IPS-NIHi11 (cell line): Measurements from ENCODE around the gene SMPDL3A.
"Not testable (repeated sequence)": the region's sequence is repeated elsewhere in the genome, so short reads cannot be mapped to it uniquely, and the experiment has no call there.

Experiments used
- DNase-seq: peaks from one replicate; pipeline ENCODE4 v3.0.0; 2012; ENCODE audit warnings: mixed read lengths, low spot score

Gene SMPDL3A, protein sequence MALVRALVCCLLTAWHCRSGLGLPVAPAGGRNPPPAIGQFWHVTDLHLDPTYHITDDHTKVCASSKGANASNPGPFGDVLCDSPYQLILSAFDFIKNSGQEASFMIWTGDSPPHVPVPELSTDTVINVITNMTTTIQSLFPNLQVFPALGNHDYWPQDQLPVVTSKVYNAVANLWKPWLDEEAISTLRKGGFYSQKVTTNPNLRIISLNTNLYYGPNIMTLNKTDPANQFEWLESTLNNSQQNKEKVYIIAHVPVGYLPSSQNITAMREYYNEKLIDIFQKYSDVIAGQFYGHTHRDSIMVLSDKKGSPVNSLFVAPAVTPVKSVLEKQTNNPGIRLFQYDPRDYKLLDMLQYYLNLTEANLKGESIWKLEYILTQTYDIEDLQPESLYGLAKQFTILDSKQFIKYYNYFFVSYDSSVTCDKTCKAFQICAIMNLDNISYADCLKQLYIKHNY

DNA sequence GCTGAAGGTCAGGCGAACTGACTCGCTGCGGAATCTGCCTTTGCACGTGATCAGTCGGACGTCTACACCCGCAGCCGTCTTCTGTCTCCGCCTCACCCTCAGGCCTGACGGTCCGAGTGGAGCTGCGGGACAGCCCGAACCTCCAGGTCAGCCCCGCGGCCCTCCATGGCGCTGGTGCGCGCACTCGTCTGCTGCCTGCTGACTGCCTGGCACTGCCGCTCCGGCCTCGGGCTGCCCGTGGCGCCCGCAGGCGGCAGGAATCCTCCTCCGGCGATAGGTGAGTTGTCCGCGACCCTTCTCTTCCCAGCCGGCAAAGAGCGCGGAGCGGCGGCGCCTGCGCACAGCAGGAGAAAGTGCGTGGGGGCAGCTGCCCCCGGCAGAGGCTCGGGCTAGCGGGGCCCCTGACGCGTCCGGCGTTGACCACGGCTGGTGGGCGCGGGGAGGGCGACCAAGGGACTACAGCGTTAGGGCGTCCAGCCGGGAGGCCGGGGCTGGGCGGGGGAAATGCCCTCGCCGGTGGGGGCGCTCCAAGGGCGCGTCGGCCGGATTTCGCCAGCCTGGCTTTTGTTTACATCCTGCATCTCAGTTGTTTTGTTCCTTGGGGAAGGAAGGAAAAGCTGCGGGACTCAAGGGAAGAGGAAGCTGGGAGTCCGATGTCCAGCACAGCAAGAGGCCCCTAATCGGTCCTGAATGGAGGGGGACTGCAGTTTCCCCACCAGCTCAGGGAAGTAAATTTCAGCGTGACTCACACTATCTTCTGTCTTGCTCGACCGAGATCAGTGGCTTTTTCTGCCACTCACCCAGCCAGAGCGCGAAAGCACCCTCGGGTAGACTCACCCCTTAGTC lies at the start of gene SMPDL3A:
SMPDL3A (plus strand) TSS at position 77 of the 846 bp plus-strand sequence; CDS start at position 166, 89 bp downstream.
- DNase-seq: peak; percentile 77

DNA sequence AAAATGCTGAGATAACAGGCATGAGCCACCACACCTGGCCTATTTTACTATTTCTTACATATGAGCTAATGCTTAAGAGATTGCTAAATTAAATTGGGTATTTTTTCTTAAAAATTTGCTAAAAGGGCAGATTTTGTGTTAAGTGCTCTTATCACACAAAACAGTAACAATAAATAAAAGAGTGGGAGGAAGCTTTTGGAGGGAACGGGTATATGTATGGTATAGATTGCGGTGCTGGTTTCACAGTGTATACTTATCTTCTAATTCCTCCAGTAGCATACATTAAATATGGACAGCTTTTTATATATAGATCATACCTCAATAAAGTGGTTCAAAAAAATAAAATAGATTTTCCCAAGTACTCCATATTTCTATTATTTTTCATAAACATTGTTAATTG lies 49.0 kb upstream of the SMPDL3A start:
- DNase-seq: no peak

DNA sequence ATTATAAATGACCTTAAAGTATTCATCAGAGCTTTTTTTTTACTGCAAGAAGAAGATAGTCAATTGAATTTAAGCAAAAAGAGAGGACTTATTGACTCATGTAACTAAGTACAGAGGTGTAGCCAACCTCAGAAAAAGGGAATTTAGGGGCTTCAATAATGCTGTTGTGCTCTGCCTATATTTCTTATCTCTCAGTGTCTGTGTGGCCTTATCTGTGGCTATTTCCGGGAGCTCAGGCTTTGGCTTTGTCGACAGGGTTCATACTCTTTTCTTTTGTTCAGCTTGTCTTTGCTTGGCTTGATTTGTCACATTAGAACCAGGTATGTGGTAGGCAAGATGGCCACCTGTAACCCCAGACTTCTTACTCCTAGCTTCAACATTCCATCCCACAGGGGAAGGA lies 48.1 kb upstream of the SMPDL3A start:
- DNase-seq: no peak

DNA sequence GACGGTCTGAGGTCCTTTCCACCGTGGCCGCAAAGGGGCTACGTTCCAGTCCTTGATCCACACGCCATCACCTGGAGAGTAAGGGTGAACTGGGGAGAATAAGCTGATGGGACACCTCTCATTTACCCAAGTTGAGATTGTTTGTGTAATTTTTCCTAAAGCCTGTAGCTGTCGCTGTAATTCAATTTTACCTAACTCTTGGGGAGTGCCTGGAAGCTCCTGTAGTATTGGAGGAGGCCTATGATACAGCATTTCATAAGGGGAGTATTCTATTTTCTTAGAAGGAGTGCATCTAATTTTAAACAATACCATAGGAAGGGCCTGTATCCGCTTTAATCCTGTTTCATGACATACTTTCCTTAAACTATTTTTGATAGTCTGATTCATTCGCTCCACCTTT lies 44.8 kb upstream of the SMPDL3A start:
- not testable (repeated sequence) for DNase-seq

DNA sequence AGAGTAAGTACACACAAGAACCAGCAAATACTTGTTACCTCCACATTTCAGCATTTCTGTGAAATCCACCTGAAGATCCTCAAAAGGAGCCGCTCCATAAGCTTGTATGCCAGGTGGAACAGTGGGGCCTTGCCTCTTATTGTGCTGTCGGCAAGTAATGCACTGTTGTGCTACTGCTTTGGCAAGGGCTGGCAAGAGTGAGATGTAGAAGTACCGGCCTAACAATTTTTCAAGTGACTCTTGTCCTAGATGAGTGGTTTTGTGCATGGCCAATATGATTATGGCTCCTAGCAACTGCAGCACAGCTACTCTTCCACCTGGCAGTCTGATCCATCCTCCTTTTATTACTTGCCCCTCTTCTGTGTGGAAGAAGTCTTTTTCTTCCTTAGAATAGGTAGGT lies 44.2 kb upstream of the SMPDL3A start:
- DNase-seq: not testable (repeated sequence)

DNA sequence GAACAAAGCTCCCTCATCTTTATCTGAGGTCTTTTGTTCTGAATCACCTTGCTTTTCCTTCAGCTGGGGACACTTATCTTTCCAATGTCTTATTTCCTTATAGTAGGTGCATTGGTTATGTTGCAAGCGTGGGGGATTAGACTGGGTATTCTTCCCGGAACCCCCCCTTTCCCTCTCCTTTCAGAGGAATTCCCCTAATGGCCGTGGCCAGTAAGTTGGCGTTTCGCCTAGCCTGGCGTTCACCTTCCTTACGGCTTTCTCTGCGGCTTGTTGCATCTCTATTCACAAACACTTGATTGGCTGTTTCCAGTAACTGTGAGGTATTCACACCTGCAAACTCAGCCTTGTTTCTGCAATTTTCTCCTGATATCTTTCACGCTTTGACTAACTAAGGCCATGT lies 42.4 kb upstream of the SMPDL3A start:
- DNase-seq: no peak

DNA sequence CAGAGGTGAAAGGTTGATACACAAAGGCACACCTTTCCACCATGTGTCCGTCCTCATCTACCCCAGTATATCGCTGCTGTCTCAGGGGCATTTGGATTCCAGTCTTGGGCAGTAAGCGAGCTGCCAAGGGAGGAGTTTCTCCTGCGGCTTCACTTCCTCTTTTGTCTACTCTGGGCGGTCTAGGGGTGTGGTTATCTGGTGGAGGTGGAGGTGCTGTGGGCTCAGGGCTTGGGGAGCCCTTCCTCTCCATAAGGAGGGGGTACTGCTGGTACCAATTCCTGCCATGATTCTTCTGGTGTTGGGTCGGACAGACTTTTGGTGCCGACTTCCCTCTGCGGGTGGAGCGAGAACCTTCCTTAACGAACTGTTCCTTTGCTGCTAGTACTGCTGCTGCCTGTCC lies 41.5 kb upstream of the SMPDL3A start:
- no peak for DNase-seq

DNA sequence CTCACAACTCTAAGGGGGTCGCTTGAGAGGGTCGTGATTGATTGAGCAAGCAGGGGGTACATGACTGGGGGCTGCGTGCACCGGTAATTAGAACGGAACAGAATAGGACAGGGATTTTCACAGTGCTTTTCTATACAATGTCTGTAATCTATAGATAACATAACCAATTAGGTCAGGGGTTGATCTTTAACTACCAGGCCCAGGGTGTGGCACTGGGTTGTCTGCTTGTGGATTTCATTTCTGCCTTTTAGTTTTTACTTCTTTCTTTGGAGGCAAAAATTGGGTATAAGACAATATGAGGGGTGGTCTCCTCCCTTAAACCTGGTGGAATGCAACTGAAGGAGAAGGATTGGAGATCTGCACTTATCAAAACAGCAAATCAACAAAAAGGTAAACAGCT lies 40.1 kb upstream of the SMPDL3A start:
- DNase-seq: not testable (repeated sequence)

DNA sequence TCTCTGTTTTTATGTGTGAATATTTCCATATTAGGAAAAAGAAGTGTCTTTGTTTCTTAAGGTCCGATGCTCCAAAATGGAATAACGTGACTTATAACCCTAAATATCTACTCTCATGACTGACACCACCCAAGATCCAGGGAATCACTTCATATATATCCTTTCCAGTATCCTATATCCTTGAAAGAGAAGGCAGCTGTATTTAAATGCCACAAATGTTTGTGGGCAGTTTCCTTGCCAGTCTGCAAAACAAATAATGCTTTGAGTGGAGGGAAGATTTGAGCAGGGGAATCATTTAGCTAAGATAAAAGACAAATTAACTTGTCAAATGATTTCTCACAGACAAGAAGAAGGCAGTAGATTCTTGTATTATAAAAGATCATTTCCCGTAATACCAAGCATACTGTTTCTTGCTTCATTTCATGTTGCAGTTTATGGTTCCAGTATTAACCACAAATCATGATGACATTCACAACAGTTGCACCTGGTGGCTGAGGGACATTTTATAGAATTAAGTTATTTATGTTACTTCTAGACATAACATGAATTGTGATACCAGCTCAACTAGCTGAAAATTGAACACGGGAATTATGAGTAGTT lies 39.5 kb upstream of the SMPDL3A start:
- no peak for DNase-seq

DNA sequence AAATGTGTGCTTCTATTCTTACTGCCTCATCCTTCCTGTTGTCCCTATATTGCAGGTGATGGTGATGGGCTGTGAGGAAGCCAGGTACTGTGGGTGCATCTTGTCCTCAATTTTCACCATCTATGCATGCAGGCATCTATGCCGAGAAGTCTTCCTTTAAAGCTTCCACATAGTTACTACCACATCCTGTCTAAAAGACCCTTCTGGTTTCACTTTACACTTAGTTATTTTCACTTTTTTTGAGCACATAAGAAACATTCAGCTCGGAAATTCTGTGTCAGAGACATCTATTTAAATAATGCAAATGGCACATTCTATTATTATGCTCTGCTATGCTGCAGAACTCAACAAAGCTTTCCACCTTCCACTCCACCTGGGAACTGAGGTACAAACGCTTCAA lies 37.7 kb upstream of the SMPDL3A start:
- no peak for DNase-seq

DNA sequence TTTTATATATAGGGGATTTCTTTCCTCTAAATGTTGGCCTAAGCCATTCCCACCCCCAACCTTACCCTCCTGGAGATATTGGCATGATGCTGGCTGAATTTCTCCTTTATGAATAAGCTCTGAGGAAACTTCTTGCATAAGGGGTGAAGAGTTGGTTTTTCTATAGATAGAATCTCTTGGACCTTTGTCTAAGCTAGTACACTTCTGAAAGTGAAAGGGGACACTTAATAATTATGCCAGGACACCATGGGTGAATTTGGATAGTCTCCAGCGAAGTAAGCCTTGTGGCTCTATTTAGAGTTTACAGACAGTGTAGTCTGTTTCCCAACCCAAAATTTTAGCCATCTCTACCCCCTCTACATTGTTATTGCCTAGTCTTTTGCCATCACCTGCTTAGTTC lies 36.6 kb upstream of the SMPDL3A start:
- no peak for DNase-seq

DNA sequence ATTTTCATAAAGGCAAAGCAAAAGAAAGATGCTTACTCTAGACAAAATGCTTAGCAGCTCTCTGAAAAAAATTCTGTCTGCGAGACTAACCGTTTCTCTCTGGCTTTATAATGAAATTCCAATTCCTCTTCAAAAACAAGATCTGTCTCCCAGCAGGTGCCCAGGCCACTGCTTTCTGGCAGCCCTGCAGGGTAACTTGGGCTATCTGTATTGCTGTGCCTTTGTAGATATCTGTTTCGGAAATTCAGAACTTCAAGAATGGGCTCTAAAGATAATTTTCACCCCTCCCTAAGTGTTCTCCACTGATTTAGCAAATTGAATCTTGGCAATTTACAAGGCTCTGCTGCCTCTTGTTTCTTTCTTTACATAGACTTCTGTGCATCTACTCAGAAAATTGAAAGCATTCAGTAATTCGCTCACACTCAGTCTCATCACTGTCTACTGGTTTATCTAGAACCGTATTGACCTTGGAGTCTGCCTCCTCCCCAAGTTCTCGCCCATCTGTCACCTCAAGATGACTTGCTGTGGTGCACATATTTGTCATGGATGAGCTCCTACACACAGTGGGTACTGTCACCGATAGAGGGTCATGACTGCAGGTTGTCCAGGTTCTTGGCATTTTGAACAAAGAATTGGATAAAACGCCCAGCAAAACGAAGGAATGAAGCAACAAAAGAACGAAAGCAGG lies 35.9 kb upstream of the SMPDL3A start:
- no peak for DNase-seq

DNA sequence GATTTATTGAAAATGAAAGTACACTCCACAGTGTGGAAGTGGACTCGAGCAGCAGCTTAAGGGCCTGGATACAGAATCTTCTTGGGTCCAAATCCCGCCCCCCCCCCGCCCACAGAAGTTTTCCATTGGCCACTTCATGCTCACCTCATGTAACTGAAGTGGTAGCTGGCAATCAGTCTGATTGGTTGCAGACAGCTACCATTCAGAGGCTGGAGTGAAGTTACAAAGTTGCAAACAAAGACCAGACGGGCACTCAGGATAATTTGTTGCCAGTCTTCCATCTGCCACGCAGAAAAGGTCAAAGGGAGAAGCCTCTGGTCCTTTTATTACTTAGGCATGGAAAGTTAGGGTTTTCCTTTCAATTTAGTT lies 35.4 kb upstream of the SMPDL3A start:
- DNase-seq: no peak

DNA sequence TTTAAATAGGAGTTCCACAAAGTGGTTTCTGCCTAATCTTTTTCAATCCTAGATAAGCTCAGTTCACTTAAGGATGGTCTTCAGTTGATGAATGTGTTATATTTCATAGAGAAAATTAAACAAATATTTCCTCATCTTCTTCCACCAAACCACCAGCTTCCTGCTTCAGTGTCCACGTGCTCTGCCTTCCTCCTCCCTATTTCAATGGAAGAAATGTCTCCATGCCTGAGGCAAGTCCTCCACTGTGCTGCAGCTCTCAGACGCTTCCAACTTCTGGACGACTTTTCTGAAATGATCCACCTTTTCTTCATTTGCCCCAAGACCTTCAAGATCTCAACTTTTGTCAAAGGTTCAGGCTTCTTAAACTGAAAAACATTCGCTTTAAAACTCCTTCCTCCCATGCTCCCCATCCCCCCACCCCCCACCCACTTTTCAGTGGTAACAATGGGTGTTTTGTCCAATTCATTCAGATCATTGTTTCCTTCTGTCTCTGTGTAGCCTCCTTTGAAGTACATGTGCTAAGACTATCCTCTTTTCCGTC lies 34.8 kb upstream of the SMPDL3A start:
- no peak for DNase-seq

DNA sequence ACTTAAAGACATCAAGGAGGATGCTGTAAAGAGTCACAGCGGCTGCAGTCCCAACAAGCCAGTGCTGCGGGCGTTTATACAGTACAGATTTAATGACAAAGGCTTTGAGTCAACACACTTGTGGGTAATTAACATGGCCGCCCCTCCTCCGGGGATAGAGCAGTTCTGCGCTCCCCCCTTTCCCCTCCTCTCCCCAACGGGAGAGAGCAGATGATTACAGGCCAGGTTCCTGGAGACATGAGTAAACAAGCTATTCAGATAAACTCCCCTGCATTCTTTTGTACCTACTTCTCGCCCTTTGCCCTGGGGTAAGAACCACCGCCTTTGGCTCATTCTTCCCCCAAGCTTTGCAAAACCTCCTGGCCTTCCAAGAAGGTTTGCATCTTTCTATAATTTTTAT lies 33.2 kb upstream of the SMPDL3A start:
- DNase-seq: peak; percentile 10

DNA sequence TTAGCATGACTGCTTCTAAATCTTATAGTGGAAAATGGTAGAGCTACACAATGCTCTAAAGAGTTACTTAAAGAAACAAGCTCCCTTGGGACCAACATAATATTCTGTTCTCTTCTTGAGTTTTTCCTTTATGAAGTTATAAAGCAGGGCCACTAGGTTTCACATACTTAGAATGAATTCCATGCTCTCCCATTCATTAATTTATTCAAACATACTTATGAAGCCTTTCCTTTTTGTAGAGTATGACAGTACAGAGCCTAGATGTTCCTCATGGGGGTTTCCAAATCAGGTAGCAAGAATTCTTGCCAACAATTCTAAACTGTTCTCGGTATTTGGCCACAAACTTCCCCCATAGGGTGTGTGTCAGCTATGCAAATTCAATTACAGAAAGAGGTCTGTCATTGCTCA lies 30.1 kb upstream of the SMPDL3A start:
- DNase-seq: no peak

DNA sequence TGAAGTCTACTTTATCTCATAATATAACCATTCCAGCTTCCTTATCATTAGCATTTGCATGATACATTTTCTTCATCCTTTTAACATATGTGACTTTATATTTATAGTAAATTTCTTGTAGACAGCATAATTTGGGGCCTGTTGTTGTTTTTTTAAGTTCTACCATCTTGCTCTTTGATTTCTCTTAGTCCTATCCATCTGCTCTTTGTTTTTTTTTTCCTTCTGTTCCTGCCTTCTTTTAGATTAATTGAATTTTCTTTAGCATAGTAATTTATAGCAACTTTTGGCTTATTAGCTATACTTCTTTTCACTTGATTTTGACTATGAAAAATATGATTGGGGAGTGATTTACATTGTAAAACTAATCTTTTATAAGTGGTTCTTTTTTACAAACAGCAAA lies 28.7 kb upstream of the SMPDL3A start:
- DNase-seq: no peak

DNA sequence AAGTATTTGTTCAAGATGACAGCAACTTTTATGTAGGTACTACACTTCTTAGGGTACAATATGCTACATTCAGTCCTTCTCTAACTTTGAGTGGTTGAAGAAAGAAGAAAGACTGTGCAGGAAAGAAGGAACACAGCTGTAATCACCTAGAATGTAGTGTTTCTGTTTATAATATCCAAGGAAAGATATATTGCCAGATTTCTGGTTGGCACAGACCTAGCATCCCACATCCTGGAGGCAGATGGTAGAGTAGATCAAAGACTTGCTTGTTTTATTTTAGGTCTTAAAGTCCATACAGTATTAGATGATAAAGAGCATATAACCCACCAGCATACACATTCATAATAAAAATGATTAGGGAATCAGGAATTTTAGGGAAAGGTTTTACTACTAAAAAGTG lies 22.8 kb upstream of the SMPDL3A start:
- no peak for DNase-seq

DNA sequence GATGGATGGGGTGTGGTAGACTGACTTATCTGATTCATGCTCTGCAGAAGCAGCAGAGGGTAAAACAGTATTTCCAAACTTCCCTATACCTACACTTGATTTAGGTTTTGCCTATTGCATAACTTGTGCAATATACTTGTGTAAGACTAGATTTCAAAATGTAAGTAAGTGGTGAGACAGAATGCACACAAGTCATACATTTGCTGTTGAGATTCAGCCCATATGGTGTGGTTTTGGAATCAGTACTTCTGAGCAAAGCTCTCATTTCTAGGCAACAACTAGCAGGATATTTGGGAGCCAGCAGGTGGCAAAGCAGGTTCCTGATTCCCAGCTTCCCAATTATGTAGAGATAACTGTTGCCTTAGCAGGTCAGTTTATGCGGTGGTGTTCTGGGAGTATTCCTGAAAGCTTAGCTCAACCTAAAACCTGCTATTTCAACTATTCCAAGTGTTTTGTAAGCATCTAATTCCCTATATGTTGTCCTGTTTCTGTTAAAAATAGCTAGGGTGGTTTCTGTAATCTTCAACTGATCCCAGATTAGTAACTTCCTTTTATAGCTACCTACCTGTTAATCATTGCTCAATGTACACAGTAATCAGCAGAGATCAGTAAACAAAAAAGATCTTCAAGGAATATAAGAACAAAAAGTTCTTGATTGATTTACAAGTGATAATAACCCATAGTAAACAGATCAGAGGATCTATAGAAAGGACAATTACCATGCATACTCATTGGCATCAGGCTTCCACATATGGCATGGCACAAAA lies 18.0 kb upstream of the SMPDL3A start:
- no peak for DNase-seq

DNA sequence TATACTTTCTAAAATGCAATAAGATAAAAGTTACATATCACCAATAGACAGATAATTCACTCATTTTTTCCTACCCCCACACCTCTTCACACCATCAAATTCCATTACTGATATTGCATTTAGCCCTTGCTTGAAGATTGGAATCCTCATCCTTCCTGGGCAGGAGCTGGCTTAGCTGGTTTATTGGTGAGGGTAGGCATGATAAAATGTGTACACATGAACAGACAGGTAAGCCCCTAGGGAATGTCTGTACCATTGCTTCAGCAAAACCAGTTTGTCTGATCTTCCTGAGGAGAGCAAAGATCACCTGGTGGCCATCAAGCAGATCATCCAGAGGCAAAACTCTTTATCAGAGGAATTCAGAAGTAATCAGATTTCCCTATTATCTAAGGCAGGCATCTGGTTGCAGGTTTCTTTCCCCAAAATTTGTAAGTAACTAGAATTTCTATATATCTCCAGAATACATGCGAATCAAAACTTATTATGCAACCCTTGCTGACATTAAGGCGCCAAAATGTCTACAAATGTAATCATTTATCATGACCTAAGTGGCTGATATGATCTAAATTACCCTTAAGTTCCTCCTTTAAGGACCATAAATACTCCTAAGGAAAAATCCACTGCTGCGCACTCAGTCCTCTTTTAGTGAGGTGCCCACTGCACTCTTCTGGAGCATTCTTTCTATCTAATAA lies 16.2 kb upstream of the SMPDL3A start:
- no peak for DNase-seq

DNA sequence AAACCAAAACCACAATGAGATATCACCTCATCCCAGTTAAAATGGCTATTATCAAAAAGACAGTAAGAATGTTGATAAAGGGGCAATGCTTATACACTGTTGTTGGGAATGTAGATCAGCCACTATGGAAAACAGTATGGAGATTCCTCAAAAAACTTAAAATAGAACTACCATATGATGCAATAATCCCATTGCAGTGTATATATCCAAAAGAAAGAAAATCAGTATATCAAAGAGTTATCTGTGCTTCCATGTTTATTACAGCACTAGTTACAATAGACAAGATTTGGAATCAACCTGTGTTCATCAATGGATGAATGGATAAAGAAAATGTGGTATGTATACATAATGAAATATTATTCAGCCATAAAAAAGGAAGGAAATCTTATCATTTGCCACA lies 13.1 kb upstream of the SMPDL3A start:
- no peak for DNase-seq
